Stimulated activated CD4-positive, alpha-beta T cell treated with anti-CD3 and anti-CD28 coated beads, Interleukin-2, amount 100 ng/mL, for 48 hours (primary cell): ENCODE data around the gene PDC.

Source experiments
- DNase-seq, 2 donors: peaks; one replicate each; pipeline ENCODE4 v3.0.0-alpha.2; 2020

The PDC gene

GRCh38 chr1:186461014-186461413 is at the start of gene PDC:
PDC (minus strand) TSS chr1:186461114; CDS start chr1:186449459, 11,655 bp downstream.
- no peak for DNase-seq

GRCh38 chr1:186503190-186503589 is 42.3 kb upstream of the PDC start:
- no peak for DNase-seq

GRCh38 chr1:186502087-186502486 is 41.2 kb upstream of the PDC start:
- DNase-seq = no peak

DNA sequence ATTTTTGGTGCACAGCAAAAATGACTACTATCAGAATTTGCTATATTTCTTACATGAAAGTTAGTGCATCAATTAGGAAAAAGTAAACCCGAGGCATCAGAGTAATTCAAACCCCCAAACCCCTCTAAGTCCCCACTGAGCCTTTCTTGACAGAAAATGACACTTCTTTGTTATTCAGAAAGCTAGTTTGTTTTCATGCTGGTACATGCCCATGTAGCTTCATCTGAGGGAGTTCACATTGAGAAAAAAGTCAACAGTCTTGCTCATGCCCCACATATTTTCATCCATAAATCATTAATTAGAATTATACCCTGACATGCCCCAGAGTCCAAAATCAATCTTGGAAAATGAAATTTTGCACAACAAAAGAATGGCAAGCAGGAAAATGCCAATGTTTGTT is 39.9 kb upstream of the PDC start:
- no peak for DNase-seq

DNA sequence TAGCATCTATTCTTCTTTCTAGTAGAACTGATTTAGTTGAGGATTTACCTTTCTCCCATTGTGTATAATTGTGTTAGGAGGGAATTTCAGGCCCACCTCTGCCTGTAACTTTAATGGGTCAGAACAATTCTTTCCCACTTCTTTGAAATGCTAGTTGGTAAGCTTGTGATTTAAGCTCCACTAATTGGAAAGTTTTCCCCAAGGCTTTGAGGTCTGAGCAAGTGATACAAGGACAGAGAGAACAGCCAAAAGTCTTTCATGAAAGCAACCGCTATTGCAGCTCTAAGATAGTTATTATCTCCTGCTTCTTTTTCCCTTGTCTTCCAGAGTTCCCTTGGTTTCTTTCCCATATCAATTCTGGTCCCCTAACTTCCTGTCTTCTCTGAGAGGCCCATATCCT is 38.7 kb upstream of the PDC start:
- DNase-seq = no peak

DNA sequence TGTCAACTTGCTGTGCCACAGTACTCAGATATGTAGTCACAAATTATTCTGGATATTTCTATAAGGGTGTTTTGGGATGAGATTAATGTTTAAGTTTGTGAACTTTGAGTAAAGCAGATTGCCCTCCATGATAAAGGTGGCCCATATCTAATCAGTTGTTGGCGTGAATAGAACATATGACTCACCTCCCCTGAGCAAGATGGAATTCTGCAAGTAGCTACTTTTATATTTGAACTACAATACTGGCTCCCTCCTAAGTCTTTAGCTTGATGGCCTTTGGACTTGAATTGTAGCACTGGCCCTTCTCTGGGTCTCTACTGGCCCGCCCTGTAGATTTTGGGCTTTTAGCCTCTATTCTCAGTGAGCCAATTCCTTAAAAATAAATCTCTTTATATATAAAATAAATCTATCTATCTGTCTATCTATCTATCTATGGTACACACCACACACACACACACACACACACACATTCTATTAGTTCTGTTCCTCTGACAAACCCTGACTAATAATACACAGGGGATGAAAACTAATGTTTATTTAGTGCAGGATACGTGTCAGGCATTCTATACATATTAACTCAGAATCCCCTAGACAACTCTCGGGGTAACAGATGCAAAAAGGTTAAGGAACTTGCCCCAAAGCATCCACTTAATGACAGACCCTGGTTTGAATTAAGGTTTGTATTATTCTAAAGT is 37.9 kb upstream of the PDC start:
- no peak for DNase-seq

GRCh38 chr1:186498071-186498470 is 37.2 kb upstream of the PDC start:
- DNase-seq = no peak

- no peak for DNase-seq
Measured at GRCh38 chr1:186497651-186498050, 36.7 kb upstream of the PDC start.

DNA sequence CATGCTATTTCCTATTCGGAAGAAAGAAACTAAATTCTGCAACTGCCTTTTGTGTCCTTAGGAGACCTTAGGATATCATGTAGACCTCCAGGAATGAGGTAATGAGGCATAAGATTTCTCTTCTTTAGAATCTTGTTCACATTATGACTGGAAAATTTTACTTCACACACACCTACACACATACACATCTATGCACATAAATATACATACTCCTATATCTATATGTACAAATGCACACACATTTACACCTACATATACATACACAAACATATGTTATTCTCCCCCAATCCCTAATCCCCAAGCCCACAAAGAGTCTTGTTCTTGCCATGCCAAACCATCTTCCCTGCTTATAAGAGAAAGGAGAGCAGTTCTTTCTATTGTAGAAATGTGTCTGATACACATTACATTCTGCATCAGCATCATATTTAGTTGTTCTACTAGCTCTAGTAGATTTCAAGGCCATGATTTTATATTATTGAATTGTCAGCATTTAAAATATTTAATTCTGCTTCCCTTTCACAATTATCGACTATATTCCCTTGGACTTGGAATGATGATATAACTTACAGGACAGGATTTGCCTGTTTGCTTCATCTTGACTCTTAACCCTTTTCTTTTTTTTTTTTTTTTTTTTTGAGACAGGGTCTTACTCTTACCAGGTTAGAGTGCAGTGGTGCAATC is 35.4 kb upstream of the PDC start:
- DNase-seq = no peak

GRCh38 chr1:186494832-186495271 is 33.9 kb upstream of the PDC start:
- no peak for DNase-seq

DNA sequence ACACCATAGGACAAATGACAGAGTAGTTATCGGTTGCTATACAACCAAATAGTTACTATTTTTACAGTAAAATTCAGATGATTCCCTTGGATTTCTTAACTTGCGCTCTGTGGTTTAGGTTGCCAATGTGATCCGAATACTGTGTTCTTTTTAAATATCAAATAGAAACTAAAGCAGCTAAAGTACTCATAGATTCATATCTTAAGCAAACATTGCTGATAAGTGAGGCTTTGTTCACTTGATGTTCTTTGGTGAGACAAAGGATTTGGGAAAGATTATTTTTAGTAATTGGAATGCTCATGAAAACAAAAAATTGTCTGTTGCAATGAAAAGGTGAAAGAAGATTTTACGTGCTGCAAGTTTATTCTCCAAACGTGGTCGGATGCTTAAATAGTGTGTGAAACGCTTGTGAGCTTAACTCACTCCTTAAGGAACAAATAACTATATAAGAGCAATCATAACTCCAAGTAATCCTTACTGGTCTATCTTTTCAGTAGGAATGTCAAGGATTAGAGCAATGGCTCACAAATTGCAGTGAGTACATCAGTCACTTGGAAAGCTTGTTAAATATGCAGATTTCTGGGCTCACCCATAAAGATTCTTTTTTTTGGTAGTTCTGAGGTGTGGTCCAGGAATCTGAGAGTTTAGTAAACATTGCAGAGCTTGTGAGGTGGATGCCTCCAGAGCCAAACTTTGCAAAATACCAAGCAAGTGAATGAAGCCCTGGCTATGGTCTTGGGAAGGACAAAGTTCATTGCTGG is 31.8 kb upstream of the PDC start:
- no peak for DNase-seq

GRCh38 chr1:186491336-186491735 is 30.4 kb upstream of the PDC start:
- no peak for DNase-seq

DNA sequence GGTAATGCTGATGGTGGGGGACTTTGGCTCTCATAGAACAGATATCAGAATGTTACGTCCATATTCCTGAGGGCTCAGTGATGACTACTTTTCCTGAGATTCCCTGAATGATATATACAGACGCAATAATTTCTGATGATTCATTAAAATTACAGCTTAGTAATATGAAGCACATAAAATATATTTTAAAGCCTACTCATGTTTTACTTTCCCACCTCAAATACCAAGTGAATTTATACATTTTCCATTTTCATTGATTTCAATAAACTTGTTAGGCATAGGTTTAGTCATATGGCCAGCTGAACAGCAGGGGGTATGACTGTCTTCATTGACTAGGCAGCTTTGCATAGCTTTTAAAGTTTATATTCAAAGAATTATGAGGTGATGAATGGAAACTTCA is 26.2 kb upstream of the PDC start:
- no peak for DNase-seq

DNA sequence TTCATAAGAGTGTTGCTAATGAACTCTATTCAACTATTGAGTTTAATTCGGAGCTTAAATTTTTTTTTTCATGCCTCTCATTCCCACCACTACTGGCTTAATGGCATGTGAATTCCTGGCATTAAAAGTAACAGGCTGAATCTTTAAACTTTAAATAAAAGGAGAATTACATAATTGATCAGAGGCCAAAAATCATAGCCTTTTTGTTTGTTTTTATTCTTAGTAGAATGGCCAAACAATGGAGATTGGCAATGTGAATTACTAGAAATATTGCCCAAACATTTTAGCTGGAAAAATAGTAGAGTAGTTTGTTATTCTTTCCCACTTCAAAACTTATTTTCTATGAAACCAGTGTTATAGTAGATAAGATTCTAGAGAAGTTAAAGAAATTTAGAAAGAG is 25.1 kb upstream of the PDC start:
- DNase-seq = no peak

GRCh38 chr1:186483561-186483960 is 22.6 kb upstream of the PDC start:
- no peak for DNase-seq

GRCh38 chr1:186482661-186483255 is 21.8 kb upstream of the PDC start:
- peak; percentile 36 to 54 for DNase-seq

- no peak for DNase-seq
Measured at GRCh38 chr1:186481303-186481888, 20.5 kb upstream of the PDC start.

DNA sequence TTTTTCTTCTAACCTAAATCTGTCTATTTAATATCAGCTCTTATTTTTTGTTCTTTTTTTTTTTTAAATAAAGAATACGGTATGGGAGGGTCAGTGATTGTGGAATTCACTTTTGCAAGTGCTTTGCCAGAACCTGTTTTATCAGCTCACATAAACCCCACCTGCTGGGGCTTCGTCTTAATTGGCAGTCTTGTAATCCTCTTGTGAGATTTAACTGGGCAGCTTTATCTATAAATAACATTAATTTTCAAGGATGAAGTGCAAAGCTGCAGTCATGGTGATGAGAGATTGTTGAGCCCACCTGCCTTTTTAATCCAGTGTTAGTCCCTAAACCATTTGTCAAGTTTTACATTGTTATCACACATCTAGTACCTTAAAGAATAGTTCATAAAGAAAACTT is 18.2 kb upstream of the PDC start:
- DNase-seq = no peak

DNA sequence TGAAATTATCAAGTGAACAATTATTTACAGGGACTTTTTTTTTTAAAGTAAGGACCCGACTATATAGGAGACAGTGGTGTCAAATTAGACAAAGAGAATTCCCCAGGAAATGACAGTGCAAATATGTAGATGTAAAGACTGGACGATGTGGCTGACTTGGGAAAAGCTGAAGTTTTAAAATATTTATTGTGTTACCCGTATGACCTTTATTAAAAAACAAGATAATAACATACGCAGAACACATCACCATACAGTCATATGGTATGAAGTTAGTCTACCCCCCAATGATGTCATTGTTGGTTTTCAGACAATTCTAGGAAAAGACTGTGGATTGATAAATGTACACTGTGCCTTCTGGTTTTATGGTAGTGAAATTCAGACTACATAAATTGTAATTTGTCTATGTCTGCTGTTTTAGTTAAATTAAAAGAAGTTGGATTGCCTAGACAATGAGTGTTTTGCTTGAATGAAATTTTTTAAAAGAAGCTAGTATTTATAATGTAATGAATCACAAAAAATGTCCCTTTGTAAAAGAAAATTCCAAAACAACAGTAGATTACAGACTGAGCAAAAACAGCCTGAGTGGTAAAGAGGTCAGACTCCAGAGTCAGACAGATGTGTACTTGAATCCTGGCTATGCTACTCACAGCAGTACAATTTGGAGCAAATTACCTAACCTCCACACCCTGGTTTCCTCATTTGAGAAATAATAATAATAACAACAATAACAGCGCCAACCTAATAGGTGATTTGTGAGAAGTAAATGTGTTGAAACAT is 15.5 kb upstream of the PDC start:
- DNase-seq = no peak

GRCh38 chr1:186474208-186474607 is 13.3 kb upstream of the PDC start:
- no peak for DNase-seq

DNA sequence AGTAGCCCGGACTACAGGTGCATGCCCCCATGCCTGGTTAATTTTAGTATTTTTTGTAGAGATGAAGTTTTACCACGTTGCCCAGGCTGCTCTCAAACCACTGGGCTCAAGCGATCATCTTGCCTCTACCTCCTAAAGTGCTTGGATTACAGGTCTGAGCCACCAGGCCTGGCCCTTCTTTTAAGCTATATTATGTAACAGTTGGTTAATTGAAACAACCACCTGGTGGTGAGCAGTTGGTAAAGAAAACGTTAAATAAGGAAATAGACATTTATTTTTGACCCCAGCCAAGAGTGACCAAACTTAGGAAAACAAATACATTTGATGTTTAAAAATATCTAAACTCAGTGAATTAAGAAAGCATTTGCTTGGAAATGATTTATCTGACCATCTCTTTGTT is 12.1 kb upstream of the PDC start:
- DNase-seq = no peak

DNA sequence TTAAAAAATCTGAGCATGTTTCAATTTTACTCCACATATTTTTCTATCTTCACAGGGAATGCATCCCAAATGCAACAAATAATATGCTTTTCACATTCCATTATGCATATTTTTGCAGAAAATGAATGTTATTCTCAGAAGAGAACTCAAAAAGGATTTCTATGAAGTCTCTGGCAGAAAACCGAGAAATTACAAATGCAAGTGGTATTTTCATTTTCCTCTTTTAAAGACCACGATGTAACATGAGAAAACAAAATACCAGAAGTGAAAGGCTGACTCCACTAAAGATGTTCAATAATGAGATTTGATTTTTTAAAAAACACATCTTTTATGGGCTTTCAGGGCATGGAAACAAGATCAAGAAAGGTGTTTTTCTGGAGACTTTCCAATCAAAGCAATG is 5.0 kb upstream of the PDC start:
- DNase-seq = no peak
